ENCODE measurements around the gene RGR. TPM values are rescaled to one million over a fixed set of nuclear protein-coding genes. Genes with fewer than 3 reads are reported as not detected.

RGR gene
- total RNA-seq, 1 experiment from 2014 or later, result not detected

GRCh38 chr10:84293171-84293570 lies 48.3 kb downstream of the RGR start:
- Histone ChIP-seq H3K27me3 (ENCODE audit: control insufficient read depth, insufficient read depth, low read length) (peaks cover 11% of the 10 kb centered on the region), H3K27ac (ENCODE audit: low read length) (no peak overlapping the region), H3K9me3 (ENCODE audit: control insufficient read depth, insufficient read depth, low read depth, low read length) (no peaks in the 10 kb centered on the region), H3K36me3 (ENCODE audit: control insufficient read depth, insufficient read depth, low read length) (no peaks in the 10 kb centered on the region), H3K4me1 (ENCODE audit: control insufficient read depth, insufficient read depth, low read length) (no peaks in the 10 kb centered on the region), H3K4me3 (ENCODE audit: low read depth in 2 of 2, low read length in 2 of 2) (no peak overlapping the region)
- intact Hi-C loops (cut with micrococcal nuclease; ENCODE audit: unreplicated experiment), result no loop called here
- TF ChIP-seq SIN3A (IDR thresholded peaks at IDR 0.05; ENCODE audit: borderline replicate concordance, insufficient read depth, low read depth, low read length), result no peak
- no peak for TF ChIP-seq POLR2AphosphoS5 (IDR thresholded peaks at IDR 0.05; ENCODE audit: low read depth, low read length)
- TF ChIP-seq CTCF (IDR thresholded peaks at IDR 0.05), result no peak
- TF ChIP-seq TCF7L2 (IDR thresholded peaks at IDR 0.05; ENCODE audit: low read depth, low read length), result no peak
- TF ChIP-seq REST (IDR thresholded peaks at IDR 0.05; ENCODE audit: insufficient read depth in 1 of 2, low read depth in 2 of 2, low read length in 1 of 2), result no peak
- CTCF ChIA-PET, result no interaction called here
- no peak for ATAC-seq
- in situ Hi-C loops (cut with HindIII; ENCODE audit: low pct_unique_long_range_greater_than_20kb, low sequenced_read_pairs), result no loop called here
- no TSS peak for BruUV-seq (replicated peaks)
- DNase-seq (ENCODE audit: low read depth, low spot score), result no peak
- POLR2A ChIA-PET, result no interaction called here

GRCh38 chr10:84293574-84294016 lies 48.7 kb downstream of the RGR start:
- DNase-seq (ENCODE audit: low read depth, low spot score), result no peak
- Histone ChIP-seq H3K36me3 (ENCODE audit: control insufficient read depth, insufficient read depth, low read length) (no peaks in the 10 kb centered on the region), H3K4me1 (ENCODE audit: control insufficient read depth, insufficient read depth, low read length) (no peaks in the 10 kb centered on the region), H3K9me3 (ENCODE audit: control insufficient read depth, insufficient read depth, low read depth, low read length) (no peaks in the 10 kb centered on the region), H3K27ac (ENCODE audit: low read length) (no peak overlapping the region), H3K27me3 (ENCODE audit: control insufficient read depth, insufficient read depth, low read length) (peaks cover 11% of the 10 kb centered on the region), H3K4me3 (ENCODE audit: low read depth in 2 of 2, low read length in 2 of 2) (no peak overlapping the region)
- ChIA-PET POLR2A (no interaction called here), CTCF (no interaction called here)
- TF ChIP-seq CTCF (IDR thresholded peaks at IDR 0.05), result no peak
- no peak for TF ChIP-seq POLR2AphosphoS5 (IDR thresholded peaks at IDR 0.05; ENCODE audit: low read depth, low read length)
- TF ChIP-seq TCF7L2 (IDR thresholded peaks at IDR 0.05; ENCODE audit: low read depth, low read length), result no peak
- no peak for TF ChIP-seq REST (IDR thresholded peaks at IDR 0.05; ENCODE audit: insufficient read depth in 1 of 2, low read depth in 2 of 2, low read length in 1 of 2)
- in situ Hi-C loops (cut with HindIII; ENCODE audit: low pct_unique_long_range_greater_than_20kb, low sequenced_read_pairs), result no loop called here
- no peak for ATAC-seq
- intact Hi-C loops (cut with micrococcal nuclease; ENCODE audit: unreplicated experiment), result no loop called here
- BruUV-seq (replicated peaks), result no TSS peak
